Immature natural killer cell (primary cell): ENCODE results near the gene SSBP4. TPM values are rescaled to one million over a fixed set of nuclear protein-coding genes. Genes with fewer than 3 reads are reported as not detected.
A peak's percentile ranks its signal among the peaks of the same experiment; 100 is the strongest.

ENCODE experiments used
- DNase-seq, 3 donors: peaks; one replicate each; pipeline ENCODE4 v3.0.0; 2022; ENCODE audit warnings: mixed read lengths in 1 of 3
- H3K27ac Mint-ChIP-seq, 6 donors: one replicate each; pipeline ENCODE4 v1.8.0; 2020; ENCODE audit warnings: mixed read lengths in 6 of 6, mild to moderate bottlenecking in 5 of 6, inconsistent platforms in 4 of 6, moderate library complexity in 3 of 6
- H3K27me3 Mint-ChIP-seq, 3 donors: one replicate each; pipeline ENCODE4 v1.8.0; 2020 to 2021; ENCODE audit warnings: low read depth in 3 of 3, mild to moderate bottlenecking in 3 of 3, mixed read lengths in 3 of 3, moderate library complexity in 3 of 3, inconsistent platforms in 1 of 3
- H3K36me3 Mint-ChIP-seq, 3 donors: one replicate each; pipeline ENCODE4 v1.8.0; 2020; ENCODE audit warnings: mixed read lengths in 3 of 3, inconsistent platforms in 2 of 3, mild to moderate bottlenecking in 2 of 3
- H3K4me1 Mint-ChIP-seq, 2 donors: one replicate each; pipeline ENCODE4 v1.8.0; 2020; ENCODE audit warnings: inconsistent platforms in 2 of 2, mild to moderate bottlenecking in 2 of 2, mixed read lengths in 2 of 2, moderate library complexity in 1 of 2
- H3K4me3 Mint-ChIP-seq, 5 donors: one replicate each; pipeline ENCODE4 v1.8.0; 2020; ENCODE audit warnings: mild to moderate bottlenecking in 5 of 5, mixed read lengths in 5 of 5, inconsistent platforms in 3 of 5, moderate library complexity in 3 of 5
- H3K9me3 Mint-ChIP-seq, 6 donors: one replicate each; pipeline ENCODE4 v1.8.0; 2020; ENCODE audit warnings: mild to moderate bottlenecking in 6 of 6, mixed read lengths in 6 of 6, inconsistent platforms in 4 of 6, moderate library complexity in 3 of 6
- polyA plus RNA-seq, 3 donors: library from polyadenylated mRNA; unstranded; fragments of 300-500 nt; fragmentation: Illumina TruSeq; gene quantifications; one replicate each; pipeline ENCODE4 v1.2.3, GENCODE V29; 2021

SSBP4 gene
- polyA plus RNA-seq, 3 donors from 2014 or later, result 73.5 to 122 (median 107) TPM

- Mint-ChIP-seq H3K4me1 (peaks cover 0 to 2% of the 10 kb centered on the region in 2 donors), H3K36me3 (peaks cover 6 to 8% (median 6%) of the 10 kb centered on the region in 3 donors), H3K9me3 (no peaks in the 10 kb centered on the region), H3K4me3 (no peak overlapping the region), H3K27me3 (peaks cover 0 to 2% (median 1%) of the 10 kb centered on the region in 3 donors), H3K27ac (peak overlapping the region in 1 of 6 donors; percentile 67)
- DNase-seq, result no peak
Measured at GRCh38 chr19:18453269-18454024, 34.2 kb downstream of the SSBP4 start.

- Mint-ChIP-seq H3K27ac (peak overlapping the region in 2 of 6 donors; percentile 10 to 49), H3K36me3 (peaks cover under 1 to 8% (median 5%) of the 10 kb centered on the region in 3 donors), H3K9me3 (no peaks in the 10 kb centered on the region)
Measured at GRCh38 chr19:18456279-18456678, 37.1 kb downstream of the SSBP4 start.

GRCh38 chr19:18456974-18457373, 37.8 kb downstream of the SSBP4 start:
- Mint-ChIP-seq H3K27ac (peak overlapping the region in 1 of 6 donors; percentile 10), H3K9me3 (no peaks in the 10 kb centered on the region)

More at GRCh38 chr19:18456279-18456678, 37.1 kb downstream of the SSBP4 start:
- DNase-seq, result no peak
- Mint-ChIP-seq H3K4me1 (no peaks in the 10 kb centered on the region), H3K4me3 (no peak overlapping the region), H3K27me3 (peaks cover 0 to 1% (median 0%) of the 10 kb centered on the region in 3 donors)

GRCh38 chr19:18457483-18458331, 38.5 kb downstream of the SSBP4 start:
- H3K27ac Mint-ChIP-seq, result no peak overlapping the region
- no peak overlapping the region for H3K4me3 Mint-ChIP-seq
- H3K9me3 Mint-ChIP-seq, result no peaks in the 10 kb centered on the region
- H3K36me3 Mint-ChIP-seq, result peaks cover 4 to 9% (median 5%) of the 10 kb centered on the region in 3 donors
- DNase-seq, result no peak
- peaks cover 0 to 2% (median 1%) of the 10 kb centered on the region in 3 donors for H3K27me3 Mint-ChIP-seq
- H3K4me1 Mint-ChIP-seq, result peaks cover 0 to 6% of the 10 kb centered on the region in 2 donors

More at GRCh38 chr19:18456974-18457373, 37.8 kb downstream of the SSBP4 start:
- no peak for DNase-seq
- Mint-ChIP-seq H3K4me3 (no peak overlapping the region), H3K36me3 (peaks cover 5 to 8% (median 7%) of the 10 kb centered on the region in 3 donors), H3K4me1 (peaks cover 0 to 4% of the 10 kb centered on the region in 2 donors), H3K27me3 (peaks cover 0 to 1% (median under 1%) of the 10 kb centered on the region in 3 donors)

GRCh38 chr19:18460900-18461299, 41.7 kb downstream of the SSBP4 start:
- Mint-ChIP-seq H3K9me3 (no peaks in the 10 kb centered on the region), H3K27me3 (peaks cover 1 to 5% (median 2%) of the 10 kb centered on the region in 3 donors), H3K4me1 (peaks cover 6 to 17% of the 10 kb centered on the region in 2 donors), H3K27ac (no peak overlapping the region), H3K4me3 (no peak overlapping the region), H3K36me3 (peaks cover 0 to 13% (median 7%) of the 10 kb centered on the region in 3 donors)
- DNase-seq, result no peak

- no peak for DNase-seq
- Mint-ChIP-seq H3K36me3 (peaks cover 0 to 13% (median 4%) of the 10 kb centered on the region in 3 donors), H3K4me3 (no peak overlapping the region), H3K9me3 (no peaks in the 10 kb centered on the region), H3K27me3 (peaks cover 1 to 5% (median 2%) of the 10 kb centered on the region in 3 donors), H3K4me1 (peaks cover 6 to 17% of the 10 kb centered on the region in 2 donors), H3K27ac (peak overlapping the region in 2 of 6 donors; percentile 55 to 75)
Measured at GRCh38 chr19:18461471-18461870, 42.3 kb downstream of the SSBP4 start.

- no peak for DNase-seq
- no peaks in the 10 kb centered on the region for H3K9me3 Mint-ChIP-seq
- peak overlapping the region in 3 of 6 donors; percentile 43 to 60 (median 45) for H3K27ac Mint-ChIP-seq
- peaks cover 4 to 6% (median 5%) of the 10 kb centered on the region in 3 donors for H3K27me3 Mint-ChIP-seq
- peaks cover 16 to 22% of the 10 kb centered on the region in 2 donors for H3K4me1 Mint-ChIP-seq
- no peak overlapping the region for H3K4me3 Mint-ChIP-seq
- H3K36me3 Mint-ChIP-seq, result peaks cover 0 to 13% (median 3%) of the 10 kb centered on the region in 3 donors
Measured at GRCh38 chr19:18464646-18465045, 45.4 kb downstream of the SSBP4 start.

GRCh38 chr19:18465214-18465963, 46.2 kb downstream of the SSBP4 start:
- DNase-seq, result no peak
- peak overlapping the region in 2 of 6 donors; percentile 3 to 17 for H3K27ac Mint-ChIP-seq
- no peak overlapping the region for H3K4me3 Mint-ChIP-seq
- H3K27me3 Mint-ChIP-seq, result peaks cover 4 to 7% (median 7%) of the 10 kb centered on the region in 3 donors
- peaks cover 0 to 13% (median 3%) of the 10 kb centered on the region in 3 donors for H3K36me3 Mint-ChIP-seq
- H3K9me3 Mint-ChIP-seq, result no peaks in the 10 kb centered on the region
- H3K4me1 Mint-ChIP-seq, result peaks cover 23 to 28% of the 10 kb centered on the region in 2 donors

- peaks cover 0 to 13% (median 3%) of the 10 kb centered on the region in 3 donors for H3K36me3 Mint-ChIP-seq
- H3K4me3 Mint-ChIP-seq, result no peak overlapping the region
- DNase-seq, result no peak
- H3K4me1 Mint-ChIP-seq, result peaks cover 27 to 30% of the 10 kb centered on the region in 2 donors
- H3K9me3 Mint-ChIP-seq, result no peaks in the 10 kb centered on the region
- peak overlapping the region in 1 of 6 donors; percentile 64 for H3K27ac Mint-ChIP-seq
- H3K27me3 Mint-ChIP-seq, result peaks cover 4 to 7% (median 6%) of the 10 kb centered on the region in 3 donors
Measured at GRCh38 chr19:18465964-18466339, 46.8 kb downstream of the SSBP4 start.

- Mint-ChIP-seq H3K27me3 (peaks cover 4 to 7% (median 6%) of the 10 kb centered on the region in 3 donors), H3K9me3 (no peaks in the 10 kb centered on the region), H3K4me3 (no peak overlapping the region), H3K36me3 (peaks cover 0 to 12% (median 3%) of the 10 kb centered on the region in 3 donors), H3K27ac (peak overlapping the region in 1 of 6 donors; percentile 64), H3K4me1 (peaks cover 27 to 30% of the 10 kb centered on the region in 2 donors)
- DNase-seq, result no peak
Measured at GRCh38 chr19:18466354-18466753, 47.2 kb downstream of the SSBP4 start.

GRCh38 chr19:18467978-18468377, 48.8 kb downstream of the SSBP4 start:
- Mint-ChIP-seq H3K27ac (peak overlapping the region in 5 of 6 donors; percentile 3 to 87 (median 13)), H3K4me3 (no peak overlapping the region), H3K9me3 (no peaks in the 10 kb centered on the region), H3K4me1 (peaks cover 29 to 32% of the 10 kb centered on the region in 2 donors), H3K27me3 (peaks cover 4 to 6% (median 5%) of the 10 kb centered on the region in 3 donors), H3K36me3 (peaks cover 0 to 4% (median 3%) of the 10 kb centered on the region in 3 donors)
- DNase-seq, result no peak

GRCh38 chr19:18468517-18468916, 49.3 kb downstream of the SSBP4 start:
- H3K9me3 Mint-ChIP-seq, result no peaks in the 10 kb centered on the region
- H3K4me1 Mint-ChIP-seq, result peaks cover 35 to 37% of the 10 kb centered on the region in 2 donors
- no peak for DNase-seq
- peak overlapping the region in 3 of 6 donors; percentile 9 to 87 (median 69) for H3K27ac Mint-ChIP-seq
- peaks cover 2 to 6% (median 4%) of the 10 kb centered on the region in 3 donors for H3K27me3 Mint-ChIP-seq
- no peak overlapping the region for H3K4me3 Mint-ChIP-seq
- peaks cover 0 to 4% (median 3%) of the 10 kb centered on the region in 3 donors for H3K36me3 Mint-ChIP-seq
